ENCODE data around the gene BRF1. TPM values are rescaled to one million over a fixed set of nuclear protein-coding genes. Genes with fewer than 3 reads are reported as not detected.

Gene BRF1
- total RNA-seq, 1 donor from 2014 or later: 16.9 TPM

DNA sequence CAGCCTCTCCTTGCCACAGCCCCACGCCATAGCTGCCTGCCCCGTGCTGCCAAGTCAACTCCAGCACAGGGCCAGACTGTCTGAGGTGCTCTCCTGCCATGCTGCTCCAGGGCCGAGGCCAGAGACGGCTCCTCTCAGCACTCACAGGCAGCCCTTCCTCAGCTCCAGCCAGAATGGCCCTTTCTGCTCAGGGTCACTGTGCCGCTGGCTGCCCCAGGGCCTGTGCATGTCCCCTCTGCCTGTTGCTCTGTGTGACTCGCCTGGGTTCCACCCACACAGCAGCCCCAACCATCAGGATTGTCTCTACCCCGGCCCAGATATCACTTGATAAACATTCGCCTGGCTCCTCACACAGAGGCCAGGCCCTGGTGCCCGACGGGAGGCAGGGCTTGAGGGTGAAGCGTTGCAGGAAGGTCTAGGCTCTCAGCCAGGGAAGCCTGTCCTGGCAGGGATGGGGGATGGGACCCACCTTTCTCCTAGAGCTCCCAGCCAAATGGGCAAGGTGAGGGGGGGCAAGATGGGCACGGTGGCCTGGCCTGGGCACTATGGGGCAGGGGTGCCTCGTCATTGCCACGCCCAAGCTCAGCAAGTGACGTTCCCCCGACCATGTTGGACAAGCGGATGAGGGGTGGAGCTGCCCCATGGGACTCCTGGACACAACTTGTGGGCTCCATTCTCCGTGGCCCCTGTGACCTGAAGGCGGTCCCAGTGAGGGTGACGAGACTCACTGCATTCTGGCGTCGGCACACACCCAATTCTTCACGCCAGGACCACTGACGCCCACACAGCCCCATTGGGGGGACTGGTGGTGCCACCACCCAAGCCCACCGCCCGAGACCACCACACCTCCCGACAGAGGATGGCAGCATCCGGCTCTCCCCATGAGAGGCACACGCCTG, 79.9 kb downstream of the BRF1 start:
- peaks cover 22% of the 10 kb centered on the region for H3K36me3 Mint-ChIP-seq
- no peaks in the 10 kb centered on the region for H3K36me3 ChIP-seq
- H3K9me3 Mint-ChIP-seq: no peaks in the 10 kb centered on the region
- no peaks in the 10 kb centered on the region for H3K9me3 ChIP-seq (ENCODE audit: low read depth)
- no peak for TF ChIP-seq EZH2 (IDR thresholded peaks at IDR 0.05)
- TF ChIP-seq, protein P1, sequence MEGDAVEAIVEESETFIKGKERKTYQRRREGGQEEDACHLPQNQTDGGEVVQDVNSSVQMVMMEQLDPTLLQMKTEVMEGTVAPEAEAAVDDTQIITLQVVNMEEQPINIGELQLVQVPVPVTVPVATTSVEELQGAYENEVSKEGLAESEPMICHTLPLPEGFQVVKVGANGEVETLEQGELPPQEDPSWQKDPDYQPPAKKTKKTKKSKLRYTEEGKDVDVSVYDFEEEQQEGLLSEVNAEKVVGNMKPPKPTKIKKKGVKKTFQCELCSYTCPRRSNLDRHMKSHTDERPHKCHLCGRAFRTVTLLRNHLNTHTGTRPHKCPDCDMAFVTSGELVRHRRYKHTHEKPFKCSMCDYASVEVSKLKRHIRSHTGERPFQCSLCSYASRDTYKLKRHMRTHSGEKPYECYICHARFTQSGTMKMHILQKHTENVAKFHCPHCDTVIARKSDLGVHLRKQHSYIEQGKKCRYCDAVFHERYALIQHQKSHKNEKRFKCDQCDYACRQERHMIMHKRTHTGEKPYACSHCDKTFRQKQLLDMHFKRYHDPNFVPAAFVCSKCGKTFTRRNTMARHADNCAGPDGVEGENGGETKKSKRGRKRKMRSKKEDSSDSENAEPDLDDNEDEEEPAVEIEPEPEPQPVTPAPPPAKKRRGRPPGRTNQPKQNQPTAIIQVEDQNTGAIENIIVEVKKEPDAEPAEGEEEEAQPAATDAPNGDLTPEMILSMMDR (IDR thresholded peaks at IDR 0.05): no peak
- TF ChIP-seq EZH2phosphoT487 (IDR thresholded peaks at IDR 0.05): no peak
- H3K27me3 ChIP-seq: no peaks in the 10 kb centered on the region
- no peaks in the 10 kb centered on the region for H3K79me2 ChIP-seq (ENCODE audit: low read depth)
- no peak overlapping the region for H3K4me3 ChIP-seq
- H3K4me3 Mint-ChIP-seq: peak overlapping the region; percentile 21
- H3K4me2 ChIP-seq: no peak overlapping the region
- H2AFZ ChIP-seq (replicated peaks): no peak overlapping the region
- H3K27ac ChIP-seq: no peak overlapping the region
- peaks cover 3% of the 10 kb centered on the region for H3K27me3 Mint-ChIP-seq (ENCODE audit: insufficient read depth, low read depth)
- H3F3A ChIP-seq (ENCODE audit: low read depth): no peaks in the 10 kb centered on the region
- H3K9ac ChIP-seq: no peak overlapping the region
- H3K4me1 ChIP-seq: no peaks in the 10 kb centered on the region
- no peak for DNase-seq (ENCODE audit: low spot score)
- H3K27ac Mint-ChIP-seq: no peak overlapping the region
- H3K4me1 Mint-ChIP-seq: peaks cover 13% of the 10 kb centered on the region
- H4K20me1 ChIP-seq (ENCODE audit: low read depth): no peaks in the 10 kb centered on the region

DNA sequence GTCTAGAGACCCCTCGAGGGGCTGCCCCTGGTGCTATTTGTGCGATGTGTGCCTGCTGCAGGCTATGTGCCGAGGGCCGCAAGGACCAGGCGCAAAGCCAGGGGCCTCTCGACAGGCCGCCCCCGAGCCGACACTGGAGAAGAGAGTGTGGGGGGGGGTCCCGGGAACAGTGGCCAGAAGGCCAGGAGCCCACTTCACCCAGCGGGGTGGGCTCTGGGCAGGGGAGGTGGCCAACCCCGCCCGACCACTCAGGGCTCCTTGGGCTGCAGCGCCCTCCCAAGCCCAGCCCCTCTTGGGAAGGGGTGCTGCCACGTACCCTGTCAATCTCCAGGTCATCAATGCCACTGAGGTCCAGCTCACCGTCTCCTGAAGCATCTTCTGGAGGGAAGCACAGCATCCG, 81.0 kb downstream of the BRF1 start:
- Histone ChIP-seq H4K20me1 (ENCODE audit: low read depth) (no peaks in the 10 kb centered on the region), H3K4me2 (no peak overlapping the region), H3K4me3 (no peak overlapping the region), H3K79me2 (ENCODE audit: low read depth) (no peaks in the 10 kb centered on the region), H3K4me1 (no peaks in the 10 kb centered on the region), H3K9ac (no peak overlapping the region), H3K27me3 (no peaks in the 10 kb centered on the region), H3K36me3 (no peaks in the 10 kb centered on the region), H2AFZ (replicated peaks) (no peak overlapping the region), H3K9me3 (ENCODE audit: low read depth) (no peaks in the 10 kb centered on the region), H3F3A (ENCODE audit: low read depth) (no peaks in the 10 kb centered on the region), H3K27ac (no peak overlapping the region)
- no peak overlapping the region for H3K4me3 Mint-ChIP-seq
- no peak overlapping the region for H3K27ac Mint-ChIP-seq
- DNase-seq (ENCODE audit: low spot score): no peak
- no peaks in the 10 kb centered on the region for H3K9me3 Mint-ChIP-seq
- TF ChIP-seq, protein P1 (IDR thresholded peaks at IDR 0.05): no peak
- TF ChIP-seq EZH2phosphoT487 (IDR thresholded peaks at IDR 0.05) (no peak), EZH2 (IDR thresholded peaks at IDR 0.05) (no peak)
- peaks cover 3% of the 10 kb centered on the region for H3K27me3 Mint-ChIP-seq (ENCODE audit: insufficient read depth, low read depth)
- H3K36me3 Mint-ChIP-seq: peaks cover 20% of the 10 kb centered on the region
- peaks cover 10% of the 10 kb centered on the region for H3K4me1 Mint-ChIP-seq

DNA sequence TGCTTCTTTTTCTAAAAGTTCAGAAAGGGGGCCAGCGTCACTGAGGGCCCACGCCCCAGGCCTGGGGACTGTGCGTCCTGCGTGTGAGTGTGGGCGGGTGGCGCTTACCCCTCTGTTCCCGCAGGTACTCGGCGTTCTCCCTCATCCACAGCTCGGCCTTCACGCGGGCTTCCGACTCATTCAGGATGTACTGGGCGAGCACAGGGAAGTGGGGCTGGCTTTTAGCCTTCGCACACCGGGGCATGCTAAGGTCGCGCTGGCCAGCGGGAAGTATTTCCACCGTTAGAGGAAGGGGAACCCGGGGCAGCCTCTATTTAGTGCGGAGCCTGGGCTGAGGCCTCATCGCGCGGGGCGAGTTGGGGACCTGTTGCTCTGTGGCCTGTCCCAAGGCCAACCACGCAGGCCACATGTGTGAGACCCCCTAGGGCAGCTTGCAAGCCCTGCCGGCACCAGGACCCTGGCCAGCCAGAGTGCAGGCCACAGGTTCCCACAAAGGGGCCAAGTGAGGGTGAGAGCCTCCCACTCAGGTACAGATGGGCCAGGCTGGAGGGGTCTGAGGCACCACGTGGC, 81.7 kb downstream of the BRF1 start:
- no peak overlapping the region for H3K27ac Mint-ChIP-seq
- Histone ChIP-seq H2AFZ (replicated peaks) (no peak overlapping the region), H3K4me3 (no peak overlapping the region), H3K79me2 (ENCODE audit: low read depth) (no peaks in the 10 kb centered on the region), H4K20me1 (ENCODE audit: low read depth) (no peaks in the 10 kb centered on the region), H3K9ac (no peak overlapping the region), H3K4me2 (no peak overlapping the region), H3K36me3 (no peaks in the 10 kb centered on the region), H3F3A (ENCODE audit: low read depth) (no peaks in the 10 kb centered on the region), H3K27ac (no peak overlapping the region), H3K27me3 (no peaks in the 10 kb centered on the region), H3K4me1 (no peaks in the 10 kb centered on the region), H3K9me3 (ENCODE audit: low read depth) (no peaks in the 10 kb centered on the region)
- TF ChIP-seq, protein P1 (IDR thresholded peaks at IDR 0.05): no peak
- TF ChIP-seq EZH2 (IDR thresholded peaks at IDR 0.05) (no peak), EZH2phosphoT487 (IDR thresholded peaks at IDR 0.05) (no peak)
- DNase-seq (ENCODE audit: low spot score): no peak
- no peaks in the 10 kb centered on the region for H3K9me3 Mint-ChIP-seq
- peaks cover 20% of the 10 kb centered on the region for H3K36me3 Mint-ChIP-seq
- H3K27me3 Mint-ChIP-seq (ENCODE audit: insufficient read depth, low read depth): peaks cover 3% of the 10 kb centered on the region
- H3K4me1 Mint-ChIP-seq: peaks cover 10% of the 10 kb centered on the region
- peak overlapping the region; percentile 48 for H3K4me3 Mint-ChIP-seq
